Measurements from ENCODE around the gene HPN. TPM values are rescaled to one million over a fixed set of nuclear protein-coding genes. Genes with fewer than 3 reads are reported as not detected.

HPN gene
- total RNA-seq, 3 donors from 2014 or later (not counting 1 experiment from before 2014, with no cell fraction given), result not detected

DNA sequence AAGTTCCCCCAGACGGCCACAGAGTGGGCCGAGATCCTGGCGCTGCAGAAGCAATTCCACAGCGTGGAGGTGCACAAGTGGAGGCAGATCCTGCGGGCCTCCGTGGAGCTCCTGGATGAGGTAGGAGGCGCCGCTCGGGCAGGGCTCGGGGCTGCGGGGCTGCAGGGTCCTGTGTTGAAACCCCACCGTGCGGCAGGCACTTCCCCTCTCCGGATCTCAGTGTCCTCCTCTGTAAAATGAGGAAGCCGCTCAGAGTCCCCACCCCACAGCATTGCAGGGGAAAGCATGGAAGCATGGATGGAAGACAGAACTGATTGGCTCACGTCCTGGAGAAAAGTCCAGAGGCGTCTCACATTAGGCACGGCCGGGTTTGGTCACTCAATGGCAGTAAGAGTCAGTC lies 18.1 kb upstream of the HPN start:
- H3K27me3 ChIP-seq (ENCODE audit: control insufficient read depth, insufficient read depth, low read length), result no peaks in the 10 kb centered on the region
- H3K4me3 ChIP-seq (ENCODE audit: low read length), result no peak overlapping the region
- H3K4me1 ChIP-seq (ENCODE audit: control insufficient read depth, insufficient read depth, low read length), result no peaks in the 10 kb centered on the region
- WGBS (ENCODE audit: insufficient coverage), result 88% methylated on average over 19 of the region's 19 CpGs
- intact Hi-C loops (cut with micrococcal nuclease), result no loop called here
- Mint-ChIP-seq H3K4me3 (no peak overlapping the region), H3K36me3 (peaks cover 6% of the 10 kb centered on the region), H3K4me1 (peaks cover 10 to 25% of the 10 kb centered on the region in 2 donors), H3K27me3 (ENCODE audit: low read depth in 2 of 2) (no peaks in the 10 kb centered on the region), H3K9me3 (no peaks in the 10 kb centered on the region), H3K27ac (no peak overlapping the region)
- TF ChIP-seq, protein P1, sequence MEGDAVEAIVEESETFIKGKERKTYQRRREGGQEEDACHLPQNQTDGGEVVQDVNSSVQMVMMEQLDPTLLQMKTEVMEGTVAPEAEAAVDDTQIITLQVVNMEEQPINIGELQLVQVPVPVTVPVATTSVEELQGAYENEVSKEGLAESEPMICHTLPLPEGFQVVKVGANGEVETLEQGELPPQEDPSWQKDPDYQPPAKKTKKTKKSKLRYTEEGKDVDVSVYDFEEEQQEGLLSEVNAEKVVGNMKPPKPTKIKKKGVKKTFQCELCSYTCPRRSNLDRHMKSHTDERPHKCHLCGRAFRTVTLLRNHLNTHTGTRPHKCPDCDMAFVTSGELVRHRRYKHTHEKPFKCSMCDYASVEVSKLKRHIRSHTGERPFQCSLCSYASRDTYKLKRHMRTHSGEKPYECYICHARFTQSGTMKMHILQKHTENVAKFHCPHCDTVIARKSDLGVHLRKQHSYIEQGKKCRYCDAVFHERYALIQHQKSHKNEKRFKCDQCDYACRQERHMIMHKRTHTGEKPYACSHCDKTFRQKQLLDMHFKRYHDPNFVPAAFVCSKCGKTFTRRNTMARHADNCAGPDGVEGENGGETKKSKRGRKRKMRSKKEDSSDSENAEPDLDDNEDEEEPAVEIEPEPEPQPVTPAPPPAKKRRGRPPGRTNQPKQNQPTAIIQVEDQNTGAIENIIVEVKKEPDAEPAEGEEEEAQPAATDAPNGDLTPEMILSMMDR (IDR thresholded peaks at IDR 0.05), result no peak
- DNase-seq (no peak), ATAC-seq (no peak)
- peaks cover 66% of the 10 kb centered on the region for H3K36me3 ChIP-seq (ENCODE audit: control insufficient read depth, insufficient read depth, low read length)
- H3K9me3 ChIP-seq (ENCODE audit: control insufficient read depth, insufficient read depth, low read length), result no peaks in the 10 kb centered on the region
- H3K27ac ChIP-seq (ENCODE audit: low read length), result no peak overlapping the region

GRCh38 chr19:35024095-35024494 lies 17.4 kb upstream of the HPN start:
- no peak for DNase-seq
- Mint-ChIP-seq H3K4me3 (no peak overlapping the region), H3K27ac (peak overlapping the region in 1 of 2 donors; percentile 35), H3K9me3 (no peaks in the 10 kb centered on the region), H3K4me1 (peaks cover 11 to 23% of the 10 kb centered on the region in 2 donors), H3K27me3 (ENCODE audit: low read depth in 2 of 2) (no peaks in the 10 kb centered on the region), H3K36me3 (peaks cover 6% of the 10 kb centered on the region)
- H3K9me3 ChIP-seq (ENCODE audit: control insufficient read depth, insufficient read depth, low read length), result no peaks in the 10 kb centered on the region
- H3K27ac ChIP-seq (ENCODE audit: low read length), result no peak overlapping the region
- no peak overlapping the region for H3K4me3 ChIP-seq (ENCODE audit: low read length)
- H3K36me3 ChIP-seq (ENCODE audit: control insufficient read depth, insufficient read depth, low read length), result peaks cover 60% of the 10 kb centered on the region
- H3K27me3 ChIP-seq (ENCODE audit: control insufficient read depth, insufficient read depth, low read length), result no peaks in the 10 kb centered on the region
- intact Hi-C loops (cut with micrococcal nuclease), result no loop called here
- 96% methylated on average over 6 of the region's 6 CpGs for WGBS (ENCODE audit: insufficient coverage)
- no peak for ATAC-seq
- no peaks in the 10 kb centered on the region for H3K4me1 ChIP-seq (ENCODE audit: control insufficient read depth, insufficient read depth, low read length)
- TF ChIP-seq, protein P1 (IDR thresholded peaks at IDR 0.05), result no peak

DNA sequence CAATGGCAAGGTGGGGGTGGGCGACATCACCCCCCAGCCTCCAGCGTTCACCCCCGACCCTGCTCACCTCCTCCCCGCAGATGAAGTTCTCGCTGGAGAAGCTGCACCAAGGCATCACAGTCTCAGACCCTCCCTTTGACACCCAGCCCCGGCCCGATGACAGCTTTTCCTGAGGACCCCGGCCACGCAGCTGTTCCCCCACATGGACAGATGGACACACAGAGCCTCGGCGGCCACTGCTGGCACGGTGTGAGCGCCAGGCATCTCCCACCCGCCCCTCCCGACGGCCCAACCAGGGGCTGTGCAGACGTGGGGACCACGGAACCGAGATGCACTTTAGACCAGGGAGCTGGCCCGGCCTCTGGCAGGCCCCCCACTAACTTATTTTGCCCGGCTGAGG lies 15.6 kb upstream of the HPN start:
- H3K36me3 Mint-ChIP-seq, result no peaks in the 10 kb centered on the region
- H3K27me3 Mint-ChIP-seq (ENCODE audit: low read depth in 2 of 2), result peaks cover under 1 to 3% of the 10 kb centered on the region in 2 donors
- H3K27ac ChIP-seq (ENCODE audit: low read length), result no peak overlapping the region
- H3K4me3 ChIP-seq (ENCODE audit: low read length), result no peak overlapping the region
- DNase-seq (no peak), ATAC-seq (no peak)
- no peaks in the 10 kb centered on the region for H3K9me3 ChIP-seq (ENCODE audit: control insufficient read depth, insufficient read depth, low read length)
- no peak overlapping the region for H3K4me3 Mint-ChIP-seq
- 98% methylated on average over 21 of the region's 21 CpGs for WGBS (ENCODE audit: insufficient coverage)
- peaks cover 46% of the 10 kb centered on the region for H3K36me3 ChIP-seq (ENCODE audit: control insufficient read depth, insufficient read depth, low read length)
- peaks cover 10% of the 10 kb centered on the region for H3K4me1 ChIP-seq (ENCODE audit: control insufficient read depth, insufficient read depth, low read length)
- H3K27me3 ChIP-seq (ENCODE audit: control insufficient read depth, insufficient read depth, low read length), result peaks cover 5% of the 10 kb centered on the region
- TF ChIP-seq, protein P1 (IDR thresholded peaks at IDR 0.05), result no peak
- peaks cover 11 to 19% of the 10 kb centered on the region in 2 donors for H3K4me1 Mint-ChIP-seq
- intact Hi-C loops (cut with micrococcal nuclease), result no loop called here
- no peak overlapping the region for H3K27ac Mint-ChIP-seq
- H3K9me3 Mint-ChIP-seq, result no peaks in the 10 kb centered on the region

DNA sequence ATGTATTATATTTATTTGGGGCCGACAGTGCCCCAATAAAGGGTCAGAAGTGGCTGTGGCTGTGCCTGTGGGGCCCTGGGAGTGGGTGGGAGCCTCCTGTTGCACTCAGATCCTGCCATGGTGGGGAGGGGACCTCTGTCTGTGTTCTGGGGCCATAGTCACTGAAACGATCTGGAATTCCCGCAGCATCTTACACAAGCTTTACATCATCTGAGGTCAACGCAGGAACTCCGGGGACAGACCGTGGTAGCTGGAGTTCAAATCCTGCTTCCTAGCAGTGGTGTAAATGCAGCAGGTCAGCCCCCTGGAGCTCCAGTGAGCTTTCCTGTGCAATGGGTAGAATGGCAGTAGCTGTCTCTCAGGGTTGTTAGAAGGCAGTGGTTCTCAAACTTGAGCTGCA lies 15.1 kb upstream of the HPN start:
- no peaks in the 10 kb centered on the region for H3K9me3 Mint-ChIP-seq
- intact Hi-C loops (cut with micrococcal nuclease), result no loop called here
- no peak for ATAC-seq
- H3K9me3 ChIP-seq (ENCODE audit: control insufficient read depth, insufficient read depth, low read length), result no peaks in the 10 kb centered on the region
- H3K36me3 Mint-ChIP-seq, result no peaks in the 10 kb centered on the region
- no peak overlapping the region for H3K4me3 ChIP-seq (ENCODE audit: low read length)
- H3K27ac Mint-ChIP-seq, result no peak overlapping the region
- peaks cover 7% of the 10 kb centered on the region for H3K27me3 ChIP-seq (ENCODE audit: control insufficient read depth, insufficient read depth, low read length)
- no peak overlapping the region for H3K4me3 Mint-ChIP-seq
- TF ChIP-seq, protein P1 (IDR thresholded peaks at IDR 0.05), result no peak
- H3K4me1 Mint-ChIP-seq, result peaks cover 11 to 22% of the 10 kb centered on the region in 2 donors
- H3K27me3 Mint-ChIP-seq (ENCODE audit: low read depth in 2 of 2), result peaks cover 5 to 8% of the 10 kb centered on the region in 2 donors
- DNase-seq, result no peak
- 91% methylated on average over 6 of the region's 6 CpGs for WGBS (ENCODE audit: insufficient coverage)
- H3K4me1 ChIP-seq (ENCODE audit: control insufficient read depth, insufficient read depth, low read length), result peaks cover 14% of the 10 kb centered on the region
- H3K27ac ChIP-seq (ENCODE audit: low read length), result no peak overlapping the region
- H3K36me3 ChIP-seq (ENCODE audit: control insufficient read depth, insufficient read depth, low read length), result peaks cover 42% of the 10 kb centered on the region
